HG03520 (cell line): ENCODE data around the gene IP6K3.

Source experiments
- ATAC-seq: cut with Tn5 transposase; IDR thresholded peaks from one replicate; pipeline ENCODE4 v1.9.1; 2021; ENCODE audit warnings: mild to moderate bottlenecking, moderate library complexity; ENCODE audit not compliant: unreplicated experiment

The IP6K3 gene

GRCh38 chr6:33677143-33677660 is 69.5 kb downstream of the IP6K3 start:
- no peak for ATAC-seq

- ATAC-seq: no peak
These were observed 70.1 kb downstream of the IP6K3 start for GRCh38 chr6:33676416-33677142.

GRCh38 chr6:33675968-33676367 is 70.7 kb downstream of the IP6K3 start:
- ATAC-seq: no peak

- no peak for ATAC-seq
These were observed 72.9 kb downstream of the IP6K3 start for GRCh38 chr6:33673851-33674250.

GRCh38 chr6:33672808-33673207 is 73.9 kb downstream of the IP6K3 start:
- no peak for ATAC-seq

GRCh38 chr6:33671744-33672072 is 75.0 kb downstream of the IP6K3 start:
- no peak for ATAC-seq
